Retina (tissue), 1 donor: Measurements from ENCODE around the gene MUC5B.

Experiments
- DNase-seq: peaks from one replicate; pipeline ENCODE4 v3.0.0-alpha.2; 2016

MUC5B gene

DNA sequence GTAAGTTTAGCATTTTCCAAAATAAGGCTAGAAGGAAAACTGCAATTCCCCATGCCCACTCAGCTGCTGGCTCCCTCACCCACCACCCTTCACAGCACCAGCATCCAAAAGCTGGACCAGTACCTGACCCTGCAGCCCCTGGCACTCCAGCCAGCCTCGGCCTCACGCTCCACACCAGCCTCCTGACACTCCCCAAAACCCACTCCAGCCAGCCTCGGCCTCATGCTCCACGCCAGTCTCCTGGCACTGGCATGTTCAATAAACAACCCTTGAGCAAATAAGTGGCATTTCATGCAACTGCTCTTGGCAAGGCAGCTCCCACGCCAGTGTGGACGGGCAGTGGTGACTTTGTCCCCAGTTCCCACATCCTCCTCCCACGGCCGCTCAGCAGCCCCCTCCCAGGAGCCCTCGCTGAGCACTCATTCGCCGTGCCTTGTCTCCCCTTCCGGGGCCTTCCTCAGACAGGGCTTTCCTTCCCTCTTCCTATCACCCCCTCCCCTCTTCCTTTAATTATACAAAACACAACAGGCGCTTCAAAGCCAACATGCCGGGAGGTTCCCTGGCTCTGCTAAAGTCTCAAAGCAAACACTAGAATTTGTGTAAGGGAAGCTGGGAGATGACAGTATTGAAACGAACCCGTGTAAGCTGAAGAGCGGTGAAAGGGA is 79.7 kb downstream of the MUC5B start:
- DNase-seq, result no peak

- DNase-seq, result no peak
Measured at GRCh38 chr11:1303126-1303821, 80.4 kb downstream of the MUC5B start.

DNA sequence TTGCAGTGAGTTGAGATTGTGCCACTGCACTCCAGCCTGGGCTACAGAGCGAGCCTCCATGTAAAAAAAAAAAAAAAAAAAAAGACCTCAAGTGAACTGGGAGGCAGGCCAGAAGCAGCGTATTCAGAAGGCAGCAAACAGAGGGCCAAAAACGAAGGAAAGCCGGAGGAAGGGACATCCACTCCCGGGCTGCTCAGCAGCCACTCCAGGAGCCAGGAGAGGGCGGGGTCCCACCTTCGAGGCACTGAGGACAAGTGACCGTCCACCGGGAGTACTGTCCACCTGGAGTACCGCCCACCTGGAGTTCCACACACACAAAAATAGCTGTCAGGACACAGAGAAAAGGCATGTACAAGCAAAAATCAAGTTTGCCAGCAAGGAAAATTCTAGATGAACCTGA is 81.1 kb downstream of the MUC5B start:
- DNase-seq, result no peak

DNA sequence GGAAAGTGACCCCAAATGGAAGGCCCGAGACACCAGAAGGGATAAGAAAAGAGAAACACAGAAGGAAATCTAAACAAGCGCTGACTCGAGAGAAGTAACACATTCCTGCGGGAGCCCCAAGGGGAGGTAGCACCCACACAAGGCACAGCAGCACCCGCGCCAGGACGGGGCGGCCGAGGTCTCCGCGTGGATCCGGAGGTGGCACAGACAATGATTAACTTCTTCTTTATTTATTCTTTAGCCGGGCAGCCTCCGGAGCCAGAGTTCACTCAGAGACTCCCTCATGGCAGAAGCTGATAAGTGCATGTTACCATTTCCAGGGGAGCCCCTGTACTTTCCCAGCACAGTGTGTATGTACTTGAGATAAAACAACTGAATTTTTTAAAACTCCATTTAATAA is 81.5 kb downstream of the MUC5B start:
- no peak for DNase-seq

DNA sequence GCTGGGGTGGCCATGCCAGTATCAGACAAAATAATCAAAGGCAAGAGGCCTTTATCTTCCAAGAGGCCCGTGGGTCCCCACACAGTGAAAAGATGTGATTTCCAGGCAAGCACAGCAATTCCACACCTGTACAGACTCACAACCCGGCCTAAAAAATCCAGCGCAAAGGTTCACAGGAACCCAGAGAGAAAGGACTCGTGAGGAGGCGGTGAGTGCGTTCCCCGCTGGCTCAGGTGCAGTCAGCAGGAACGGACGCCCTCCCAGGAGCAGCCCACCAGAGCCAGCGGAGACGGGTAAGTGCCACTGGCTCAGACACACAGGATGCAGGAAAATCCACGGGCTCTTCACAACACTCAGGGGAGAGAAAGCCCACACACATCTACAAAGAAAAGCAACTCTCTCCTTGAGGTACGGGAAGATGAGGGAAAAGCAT is 82.2 kb downstream of the MUC5B start:
- DNase-seq, result no peak

- DNase-seq, result no peak
Measured at GRCh38 chr11:1305501-1306056, 82.7 kb downstream of the MUC5B start.

DNA sequence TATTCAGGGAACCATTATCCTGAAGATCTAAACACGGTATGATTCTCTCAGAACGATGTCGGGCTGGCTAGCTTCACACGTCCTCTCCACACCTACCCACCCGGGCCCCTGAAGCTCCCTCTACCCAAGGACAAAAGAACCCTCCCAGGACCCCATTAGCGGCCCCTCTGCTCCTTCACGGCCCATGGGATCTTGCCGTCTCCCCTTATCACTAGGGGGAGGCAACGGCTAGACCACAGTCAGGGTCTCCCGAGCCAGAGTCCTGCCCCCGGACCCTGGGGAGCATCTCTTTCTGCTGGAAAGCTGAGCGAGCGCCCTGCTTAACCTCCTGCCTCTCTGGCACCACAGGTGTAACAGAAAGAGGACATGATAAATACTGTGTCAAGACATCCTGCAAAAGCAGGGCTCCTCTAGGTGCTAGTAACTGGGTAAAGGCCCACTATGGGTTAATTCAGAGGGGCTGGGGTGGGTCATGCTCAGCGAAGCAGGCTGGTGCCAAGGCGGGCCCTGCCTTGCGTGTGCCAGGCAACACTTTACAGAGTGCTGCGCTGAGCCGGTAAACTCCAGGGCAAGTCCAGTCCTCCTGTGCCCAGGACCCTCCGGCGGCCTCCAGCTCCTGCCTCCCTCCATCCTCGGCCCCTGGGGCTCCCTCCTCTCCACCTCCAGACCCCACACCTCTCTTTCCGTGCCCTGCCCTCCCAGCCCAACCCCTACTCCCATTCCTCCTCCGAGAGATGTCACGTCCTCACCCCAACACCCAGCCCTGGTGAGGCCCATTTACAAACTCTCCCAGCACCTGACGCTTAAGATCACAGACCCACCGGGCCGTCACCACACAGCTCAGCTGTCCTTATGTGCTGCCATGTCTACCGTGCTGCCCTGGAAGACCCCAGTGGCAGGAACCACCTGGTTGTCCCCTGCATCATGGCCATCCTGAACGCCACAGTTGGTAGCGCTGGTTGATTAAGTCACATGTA is 83.6 kb downstream of the MUC5B start:
- no peak for DNase-seq

- DNase-seq, result no peak
Measured at GRCh38 chr11:1307163-1307870, 84.5 kb downstream of the MUC5B start.

GRCh38 chr11:1307998-1308742 is 85.3 kb downstream of the MUC5B start:
- no peak for DNase-seq

GRCh38 chr11:1308743-1309497 is 86.1 kb downstream of the MUC5B start:
- no peak for DNase-seq

DNA sequence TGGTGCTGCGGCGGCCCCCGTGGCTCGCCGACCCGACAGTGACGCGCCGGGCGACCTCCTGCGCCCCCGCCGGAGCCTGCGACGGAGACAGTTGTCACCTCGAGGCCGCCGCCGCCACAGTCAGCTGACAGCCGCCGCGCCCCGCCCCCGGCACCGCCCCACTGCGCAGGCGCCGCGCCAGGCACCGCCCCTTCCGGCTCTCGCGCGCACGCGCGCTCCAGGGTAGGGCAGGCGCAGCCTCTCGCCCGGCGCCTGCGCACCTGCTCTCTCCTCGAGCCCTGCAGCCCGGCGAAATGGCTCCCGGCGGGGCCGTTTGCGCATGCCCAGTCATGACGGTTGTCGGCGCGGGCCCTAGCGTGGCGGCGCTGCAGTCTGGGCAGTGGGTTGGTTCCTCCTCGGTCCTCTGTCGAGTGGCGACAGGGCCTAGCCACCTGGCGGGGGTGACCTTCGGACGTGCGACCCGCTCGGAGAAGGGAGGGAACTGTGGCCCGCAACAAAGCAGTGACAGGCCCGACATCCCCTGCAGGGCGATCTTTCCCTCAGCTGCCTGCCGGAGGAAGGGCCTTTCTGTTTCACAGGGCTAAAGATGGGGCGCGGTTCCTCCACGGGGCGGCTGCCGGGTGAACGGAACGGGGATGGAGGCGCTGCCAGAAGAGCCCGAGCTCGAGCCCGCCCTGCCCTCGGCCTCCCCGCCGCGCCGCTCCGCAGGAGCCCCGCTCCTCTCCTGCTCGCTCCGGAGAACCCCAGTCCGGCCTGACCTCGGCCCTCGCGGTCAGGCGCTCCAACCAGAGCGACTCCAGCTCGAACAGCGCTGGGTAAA is 86.8 kb downstream of the MUC5B start, which contains the start of gene TOLLIP:
Gene TOLLIP (minus strand): TSS at position 135 of the 820 bp plus-strand sequence. CDS start 134 bp downstream, at position 1.
- peak; percentile 97 for DNase-seq

GRCh38 chr11:1310318-1310687 is 87.4 kb downstream of the MUC5B start:
- no peak for DNase-seq

- DNase-seq, result no peak
Measured at GRCh38 chr11:1310772-1311468, 88.1 kb downstream of the MUC5B start.
